ENCODE data around the gene NCF4.

Gene NCF4

GRCh38 chr22:36871669-36872081 lies 10.9 kb downstream of the NCF4 start:
- no peaks in the 10 kb centered on the region for H3K9me3 ChIP-seq
- no peak overlapping the region for H3K4me3 ChIP-seq (ENCODE audit: low read depth, low read length)
- no peak for DNase-seq
- H3K4me1 ChIP-seq: no peaks in the 10 kb centered on the region; the same call in 1 of the 2 replicates
- TF ChIP-seq, protein P1, sequence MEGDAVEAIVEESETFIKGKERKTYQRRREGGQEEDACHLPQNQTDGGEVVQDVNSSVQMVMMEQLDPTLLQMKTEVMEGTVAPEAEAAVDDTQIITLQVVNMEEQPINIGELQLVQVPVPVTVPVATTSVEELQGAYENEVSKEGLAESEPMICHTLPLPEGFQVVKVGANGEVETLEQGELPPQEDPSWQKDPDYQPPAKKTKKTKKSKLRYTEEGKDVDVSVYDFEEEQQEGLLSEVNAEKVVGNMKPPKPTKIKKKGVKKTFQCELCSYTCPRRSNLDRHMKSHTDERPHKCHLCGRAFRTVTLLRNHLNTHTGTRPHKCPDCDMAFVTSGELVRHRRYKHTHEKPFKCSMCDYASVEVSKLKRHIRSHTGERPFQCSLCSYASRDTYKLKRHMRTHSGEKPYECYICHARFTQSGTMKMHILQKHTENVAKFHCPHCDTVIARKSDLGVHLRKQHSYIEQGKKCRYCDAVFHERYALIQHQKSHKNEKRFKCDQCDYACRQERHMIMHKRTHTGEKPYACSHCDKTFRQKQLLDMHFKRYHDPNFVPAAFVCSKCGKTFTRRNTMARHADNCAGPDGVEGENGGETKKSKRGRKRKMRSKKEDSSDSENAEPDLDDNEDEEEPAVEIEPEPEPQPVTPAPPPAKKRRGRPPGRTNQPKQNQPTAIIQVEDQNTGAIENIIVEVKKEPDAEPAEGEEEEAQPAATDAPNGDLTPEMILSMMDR (IDR thresholded peaks at IDR 0.05; ENCODE audit: low read depth, low read length): no peak
- no peaks in the 10 kb centered on the region for H3K36me3 ChIP-seq
- H3K27me3 ChIP-seq: peaks cover 3% of the 10 kb centered on the region; the same call in 1 of the 2 replicates

DNA sequence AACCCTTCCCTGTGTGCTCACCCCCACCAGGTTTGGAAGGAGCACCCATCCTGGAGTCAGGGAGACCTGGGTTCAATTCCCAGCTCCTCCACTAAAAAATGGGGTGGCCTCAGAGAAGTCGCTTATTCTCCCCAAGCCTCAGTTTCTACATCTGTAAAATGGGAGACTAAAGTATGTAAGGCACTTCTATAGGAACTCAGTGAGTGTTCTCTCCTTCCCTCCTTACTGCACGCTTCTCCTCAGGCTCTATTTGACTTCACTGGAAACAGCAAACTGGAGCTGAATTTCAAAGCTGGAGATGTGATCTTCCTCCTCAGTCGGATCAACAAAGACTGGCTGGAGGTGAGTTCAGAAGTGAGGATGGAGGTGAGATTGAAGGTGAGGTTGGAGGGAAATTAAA lies 11.3 kb downstream of the NCF4 start:
- H3K9me3 ChIP-seq: no peaks in the 10 kb centered on the region
- TF ChIP-seq, protein P1 (IDR thresholded peaks at IDR 0.05; ENCODE audit: low read depth, low read length): no peak
- no peak for DNase-seq
- no peaks in the 10 kb centered on the region; the same call in 1 of the 2 replicates for H3K4me1 ChIP-seq
- H3K27me3 ChIP-seq: peaks cover 3% of the 10 kb centered on the region; the same call in 1 of the 2 replicates
- H3K36me3 ChIP-seq: no peaks in the 10 kb centered on the region
- no peak overlapping the region for H3K4me3 ChIP-seq (ENCODE audit: low read depth, low read length)

DNA sequence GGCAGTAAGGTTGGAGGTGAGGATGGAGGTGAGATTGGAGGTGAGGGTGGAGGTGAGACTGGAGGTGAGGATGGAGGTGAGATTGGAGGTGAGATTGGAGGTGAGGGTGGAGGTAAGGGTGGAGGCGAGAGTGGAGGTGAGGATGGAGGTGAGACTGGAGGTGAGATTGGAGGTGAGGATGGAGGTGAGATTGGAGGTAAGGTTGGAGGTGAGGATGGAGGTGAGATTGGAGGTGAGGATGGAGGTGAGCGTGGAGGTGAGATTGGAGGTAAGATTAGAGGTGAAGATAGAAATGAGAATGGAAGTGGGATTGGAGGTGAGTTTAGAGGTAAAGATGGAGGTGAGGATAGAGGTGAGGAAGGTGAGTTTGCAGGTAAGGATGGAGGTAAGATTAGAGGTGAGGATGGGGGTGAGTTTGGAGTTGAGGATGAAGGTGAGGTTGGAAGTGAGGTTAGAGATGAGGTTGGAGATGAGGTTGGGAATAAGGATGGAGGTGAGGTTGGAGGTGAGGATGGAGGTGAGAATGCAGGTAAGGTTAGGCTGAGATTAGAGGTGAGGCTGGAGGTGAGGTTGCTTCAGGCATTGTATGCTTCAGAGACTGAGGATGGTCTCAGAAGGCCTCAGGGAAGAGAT lies 12.2 kb downstream of the NCF4 start:
- Histone ChIP-seq H3K36me3 (no peaks in the 10 kb centered on the region), H3K9me3 (no peaks in the 10 kb centered on the region), H3K27me3 (peaks cover 3% of the 10 kb centered on the region; the same call in 1 of the 2 replicates), H3K4me3 (ENCODE audit: low read depth, low read length) (no peak overlapping the region), H3K4me1 (no peaks in the 10 kb centered on the region; the same call in 1 of the 2 replicates)
- DNase-seq: no peak
- TF ChIP-seq, protein P1 (IDR thresholded peaks at IDR 0.05; ENCODE audit: low read depth, low read length): no peak

DNA sequence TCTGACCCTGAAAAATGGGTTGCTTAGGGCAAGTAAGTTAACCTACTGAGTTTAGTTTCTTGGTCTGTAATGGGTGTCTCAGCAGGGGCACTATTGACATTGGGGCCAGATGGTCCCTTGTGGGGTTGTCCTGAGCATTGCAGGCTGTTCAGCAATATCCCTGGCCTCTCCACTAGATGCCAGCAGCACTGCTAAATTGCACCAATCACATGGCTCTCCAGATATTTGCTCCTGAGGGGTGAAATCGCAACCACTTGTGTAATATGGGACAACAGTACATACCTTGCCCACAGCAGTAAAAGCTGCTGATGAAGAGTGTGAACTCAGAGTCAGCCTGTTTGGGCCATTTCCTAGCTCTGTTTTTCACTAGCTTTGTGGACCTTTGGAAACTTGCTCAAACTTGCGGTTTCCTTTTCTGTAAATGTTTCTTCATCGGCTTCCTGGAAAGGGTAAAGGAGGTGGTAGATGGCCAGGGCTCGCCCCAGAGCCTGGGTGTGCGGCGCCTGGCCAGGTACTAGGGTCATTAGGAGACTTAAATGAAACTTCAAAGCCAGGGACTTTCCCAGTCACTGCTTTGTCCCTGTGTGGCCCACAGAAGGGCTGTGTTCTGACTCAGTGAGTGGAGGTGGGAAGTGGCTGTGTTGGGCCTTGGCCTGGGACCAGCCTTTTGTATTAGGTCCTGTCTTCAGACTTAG lies 13.0 kb downstream of the NCF4 start:
- Histone ChIP-seq H3K4me3 (ENCODE audit: low read depth, low read length) (no peak overlapping the region), H3K36me3 (no peaks in the 10 kb centered on the region), H3K4me1 (no peaks in the 10 kb centered on the region; the same call in 1 of the 2 replicates), H3K9me3 (no peaks in the 10 kb centered on the region), H3K27me3 (peaks cover 3% of the 10 kb centered on the region)
- peak; percentile 30 for DNase-seq
- TF ChIP-seq, protein P1 (IDR thresholded peaks at IDR 0.05; ENCODE audit: low read depth, low read length): peak; percentile 50

DNA sequence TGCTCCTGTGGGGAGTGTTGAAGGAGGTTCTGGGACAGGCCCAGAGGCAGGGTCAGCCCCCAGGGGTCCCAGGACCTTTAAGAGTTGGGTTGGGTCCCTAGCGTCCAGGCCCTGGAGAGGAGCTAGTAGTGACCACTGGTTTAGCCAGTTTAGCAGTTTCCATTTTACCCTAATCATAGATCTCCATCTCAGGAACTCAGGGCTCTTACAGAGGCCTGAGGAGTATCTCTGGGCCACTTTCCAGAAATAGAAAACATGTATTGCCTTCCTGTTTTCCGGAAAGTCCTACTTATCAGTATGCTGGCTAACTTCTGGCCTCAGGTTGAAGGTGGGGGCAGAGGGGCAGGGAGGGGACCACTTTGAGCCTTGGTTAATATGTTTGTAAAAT lies 13.5 kb downstream of the NCF4 start:
- no peaks in the 10 kb centered on the region; the same call in 1 of the 2 replicates for H3K4me1 ChIP-seq
- DNase-seq: no peak
- peaks cover 5% of the 10 kb centered on the region for H3K27me3 ChIP-seq
- H3K36me3 ChIP-seq: no peaks in the 10 kb centered on the region
- no peaks in the 10 kb centered on the region for H3K9me3 ChIP-seq
- TF ChIP-seq, protein P1 (IDR thresholded peaks at IDR 0.05; ENCODE audit: low read depth, low read length): no peak
- H3K4me3 ChIP-seq (ENCODE audit: low read depth, low read length): no peak overlapping the region

DNA sequence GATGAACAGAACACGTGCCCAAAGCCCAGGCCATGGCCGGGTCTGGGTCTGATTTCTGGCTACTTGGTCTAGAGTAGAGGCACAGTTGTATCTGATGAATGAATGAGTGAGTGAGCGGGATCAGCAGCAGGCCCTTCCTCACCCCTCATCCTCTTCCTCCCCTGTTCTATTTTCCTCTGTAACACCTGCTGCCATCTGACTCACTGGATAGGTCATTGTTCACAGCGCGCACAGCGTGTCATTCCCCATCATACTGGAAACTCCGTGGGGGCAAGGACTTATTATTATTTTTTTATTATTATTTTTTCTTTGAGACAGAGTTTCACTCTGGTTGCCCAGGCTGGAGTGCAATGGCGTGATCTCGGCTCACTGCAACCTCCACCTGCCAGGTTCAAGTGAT lies 13.9 kb downstream of the NCF4 start:
- H3K4me1 ChIP-seq: no peaks in the 10 kb centered on the region; the same call in 1 of the 2 replicates
- TF ChIP-seq, protein P1 (IDR thresholded peaks at IDR 0.05; ENCODE audit: low read depth, low read length): no peak
- H3K9me3 ChIP-seq: no peaks in the 10 kb centered on the region
- H3K27me3 ChIP-seq: peaks cover 5% of the 10 kb centered on the region
- no peak for DNase-seq
- H3K4me3 ChIP-seq (ENCODE audit: low read depth, low read length): no peak overlapping the region
- H3K36me3 ChIP-seq: no peaks in the 10 kb centered on the region
